ENCODE measurements around the gene MS4A1. TPM values are rescaled to one million over a fixed set of nuclear protein-coding genes. Genes with fewer than 3 reads are reported as not detected.
"Not testable (repeated sequence)": the region's sequence is repeated elsewhere in the genome, so short reads cannot be mapped to it uniquely, and the experiment has no call there.

The MS4A1 gene
- total RNA-seq, 2 experiments from 2014 or later, result 0.70 to 1.4 TPM

DNA sequence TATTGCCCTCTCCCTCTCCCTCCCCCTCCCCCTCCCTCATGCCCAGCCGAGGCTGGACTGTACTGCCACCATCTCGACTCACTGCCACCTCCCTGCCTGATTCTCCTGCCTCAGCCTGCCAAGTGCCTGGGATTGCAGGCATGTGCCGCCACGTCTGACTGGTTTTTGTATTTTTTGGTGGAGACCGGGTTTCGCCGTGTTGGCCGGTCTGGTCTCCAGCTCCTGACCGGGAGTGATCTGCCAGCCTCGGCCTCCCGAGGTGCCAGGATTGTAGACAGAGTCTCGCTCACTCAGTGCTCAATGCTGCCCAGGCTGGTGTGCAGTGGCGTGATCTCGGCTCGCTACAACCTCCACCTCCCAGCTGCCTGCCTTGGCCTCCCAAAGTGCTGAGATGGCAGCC is 54.0 kb downstream of the MS4A1 start:
- H3K36me3 Mint-ChIP-seq (ENCODE audit: low read depth); H3K9me3 Mint-ChIP-seq (ENCODE audit: insufficient read depth); DNase-seq; H3K4me1 Mint-ChIP-seq (ENCODE audit: low read depth); POLR2A ChIA-PET; CTCF ChIA-PET; H3K27ac Mint-ChIP-seq; ATAC-seq; H3K4me3 Mint-ChIP-seq: not testable (repeated sequence)
- peaks cover 41% of the 10 kb centered on the region for H3K27me3 Mint-ChIP-seq (ENCODE audit: low read depth)

DNA sequence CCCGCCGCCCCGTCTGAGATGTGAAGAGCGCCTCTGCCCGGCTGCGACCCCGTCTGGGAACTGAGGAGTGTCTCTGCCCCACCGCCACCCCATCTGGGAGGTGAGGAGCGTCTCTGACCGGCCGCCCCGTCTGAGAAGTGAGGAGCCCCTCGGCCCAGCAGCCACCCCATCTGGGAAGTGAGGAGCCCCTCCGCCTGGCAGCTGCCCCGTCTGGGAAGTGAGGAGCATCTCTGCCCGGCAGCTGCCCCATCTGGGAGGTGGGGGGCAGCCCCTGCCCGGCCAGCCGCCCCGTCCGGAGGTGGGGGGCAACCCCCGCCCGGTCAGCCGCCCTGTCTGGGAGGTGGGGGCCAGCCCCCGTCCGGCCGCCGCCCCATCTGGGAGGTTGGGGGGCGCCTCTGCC is 54.6 kb downstream of the MS4A1 start:
- H3K27me3 Mint-ChIP-seq (ENCODE audit: low read depth), result peaks cover 36% of the 10 kb centered on the region
- POLR2A ChIA-PET; H3K36me3 Mint-ChIP-seq (ENCODE audit: low read depth); H3K4me3 Mint-ChIP-seq; H3K4me1 Mint-ChIP-seq (ENCODE audit: low read depth); ATAC-seq; DNase-seq; H3K9me3 Mint-ChIP-seq (ENCODE audit: insufficient read depth); CTCF ChIA-PET; H3K27ac Mint-ChIP-seq: not testable (repeated sequence)

DNA sequence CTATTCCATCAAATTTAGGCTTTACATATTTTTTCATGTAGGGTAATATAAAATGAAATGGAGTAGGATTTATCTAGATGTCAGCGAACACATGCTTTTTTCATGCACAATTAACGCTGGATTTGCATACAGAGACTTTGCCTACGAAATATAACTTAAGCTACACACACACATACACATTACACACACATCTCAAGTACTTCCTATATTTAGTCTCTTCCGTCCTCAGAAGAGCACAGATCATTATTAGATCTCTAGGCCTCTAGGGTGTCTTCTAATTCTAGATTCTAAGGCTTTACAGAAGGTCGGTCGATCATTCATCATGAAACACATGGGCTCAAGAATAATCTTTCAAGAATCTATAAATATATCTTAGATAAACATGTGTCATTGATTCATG is 55.7 kb downstream of the MS4A1 start:
- ATAC-seq, result no peak
- H3K36me3 Mint-ChIP-seq (ENCODE audit: low read depth), result no peaks in the 10 kb centered on the region
- H3K4me1 Mint-ChIP-seq (ENCODE audit: low read depth), result no peaks in the 10 kb centered on the region
- H3K27me3 Mint-ChIP-seq (ENCODE audit: low read depth), result peaks cover 27% of the 10 kb centered on the region
- no peaks in the 10 kb centered on the region for H3K9me3 Mint-ChIP-seq (ENCODE audit: insufficient read depth)
- H3K27ac Mint-ChIP-seq, result no peak overlapping the region
- no peak overlapping the region for H3K4me3 Mint-ChIP-seq
- ChIA-PET CTCF (no interaction called here), POLR2A (no interaction called here)
- no peak for DNase-seq

DNA sequence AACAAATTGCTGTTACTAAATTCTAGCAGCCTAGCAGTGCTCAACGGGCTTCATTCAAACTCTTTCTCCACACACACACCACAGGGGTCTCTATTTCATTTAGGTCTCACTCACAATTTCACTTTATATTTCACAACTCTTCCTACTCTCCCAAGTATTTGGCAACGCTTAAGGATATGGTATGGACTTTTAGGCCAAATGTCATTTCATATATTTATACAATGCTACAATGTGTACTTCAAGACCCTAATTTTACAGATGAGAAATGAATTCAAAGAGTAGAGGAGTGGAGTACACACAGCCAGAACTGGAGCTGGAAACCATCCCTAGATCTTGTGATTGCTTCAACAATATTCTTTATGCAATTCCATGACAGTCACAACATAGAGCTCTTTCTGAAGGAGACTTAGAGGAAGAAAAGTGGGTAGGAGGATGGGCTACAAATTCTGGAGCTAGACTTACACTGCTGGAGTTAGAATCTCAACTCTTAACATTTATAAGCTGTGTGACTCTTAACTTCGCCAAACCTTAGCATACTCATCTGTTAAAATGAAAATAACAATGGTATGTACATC is 57.1 kb downstream of the MS4A1 start:
- ATAC-seq, result no peak
- Mint-ChIP-seq H3K36me3 (ENCODE audit: low read depth) (no peaks in the 10 kb centered on the region), H3K4me1 (ENCODE audit: low read depth) (no peaks in the 10 kb centered on the region), H3K27me3 (ENCODE audit: low read depth) (peaks cover 16% of the 10 kb centered on the region), H3K4me3 (no peak overlapping the region), H3K27ac (no peak overlapping the region), H3K9me3 (ENCODE audit: insufficient read depth) (no peaks in the 10 kb centered on the region)
- no peak for DNase-seq
- ChIA-PET POLR2A (no interaction called here), CTCF (no interaction called here)

DNA sequence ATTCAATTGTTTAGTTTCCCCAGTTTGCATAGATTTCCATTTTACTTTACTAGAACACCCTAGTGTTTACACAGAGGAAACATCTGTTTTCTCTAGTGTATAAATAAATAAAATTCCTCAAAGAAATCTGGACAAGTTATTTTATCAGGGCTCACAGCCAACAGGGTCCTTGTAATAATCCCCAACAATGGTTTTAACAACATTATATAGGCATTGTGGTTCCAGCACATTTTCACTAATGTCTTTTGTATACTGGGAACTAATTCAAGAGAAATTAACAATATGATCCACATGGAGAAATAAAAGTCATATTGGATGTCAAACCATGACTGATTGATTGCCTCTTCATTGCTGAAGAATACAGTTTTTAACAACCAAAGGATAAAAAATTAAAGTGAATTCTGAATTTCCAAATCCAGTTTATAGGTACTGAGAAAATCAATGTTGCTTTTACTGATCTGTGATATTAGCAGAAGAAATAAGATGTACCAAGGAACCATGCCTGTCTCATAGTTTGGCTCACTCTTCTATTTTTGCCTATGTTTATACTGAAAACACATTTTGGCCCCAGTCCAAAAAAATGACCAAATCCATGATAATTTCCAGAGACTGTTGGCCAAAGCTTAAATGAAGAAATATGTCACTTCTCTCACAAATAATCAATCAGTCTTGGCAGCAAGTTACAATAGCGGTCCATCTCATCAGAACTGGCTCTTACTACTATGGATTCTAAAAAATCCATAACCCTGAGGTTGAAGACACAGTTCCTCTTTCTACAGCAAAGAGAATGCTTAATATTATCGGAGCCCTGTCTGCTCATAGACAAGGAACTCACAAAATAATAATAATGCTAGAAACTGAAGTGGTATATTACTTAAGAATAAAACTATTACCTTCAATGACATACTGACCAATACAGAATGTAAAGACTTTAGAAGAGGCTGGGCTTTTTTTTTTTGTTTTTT is 58.1 kb downstream of the MS4A1 start:
- H3K4me3 Mint-ChIP-seq, result no peak overlapping the region
- ChIA-PET POLR2A (no interaction called here), CTCF (no interaction called here)
- no peaks in the 10 kb centered on the region for H3K36me3 Mint-ChIP-seq (ENCODE audit: low read depth)
- H3K4me1 Mint-ChIP-seq (ENCODE audit: low read depth), result no peaks in the 10 kb centered on the region
- peaks cover 14% of the 10 kb centered on the region for H3K27me3 Mint-ChIP-seq (ENCODE audit: low read depth)
- H3K27ac Mint-ChIP-seq, result no peak overlapping the region
- H3K9me3 Mint-ChIP-seq (ENCODE audit: insufficient read depth), result no peaks in the 10 kb centered on the region
- DNase-seq, result no peak
- no peak for ATAC-seq

DNA sequence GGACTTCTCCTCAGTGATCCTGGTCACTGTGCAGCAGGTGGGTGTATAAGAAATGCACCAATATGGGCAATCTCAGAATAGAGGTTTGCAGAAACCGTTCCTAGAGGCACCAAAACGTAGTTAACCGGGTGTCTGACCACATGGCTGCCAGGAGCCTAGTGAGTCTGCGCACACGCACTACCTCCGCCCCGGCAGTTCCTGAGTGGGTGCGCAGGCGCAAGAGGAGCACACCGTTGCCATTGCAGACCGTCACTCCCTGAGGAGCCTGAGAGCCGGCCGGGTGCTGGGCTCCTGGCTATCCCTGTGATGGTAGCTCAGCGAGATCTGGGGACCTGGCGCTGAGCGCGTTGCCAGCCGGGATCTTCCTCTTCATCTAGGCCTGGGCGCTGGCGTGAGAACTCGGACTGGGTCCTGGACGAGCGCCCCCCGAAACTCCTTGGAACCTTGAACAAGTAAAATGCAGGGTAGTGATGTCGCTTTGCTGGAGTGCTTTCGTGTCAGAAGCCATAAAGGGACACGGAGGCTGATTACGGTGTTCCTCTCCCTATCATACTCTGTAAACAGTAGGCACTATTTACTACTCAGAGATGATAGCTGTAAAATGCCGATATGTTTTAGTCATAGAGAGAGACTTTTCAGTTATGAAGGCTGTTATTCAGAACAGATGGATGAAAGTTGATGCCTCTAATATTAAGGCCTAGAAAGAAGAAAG is 59.7 kb downstream of the MS4A1 start, which contains the start of gene MS4A13:
TSS of gene MS4A13 (plus strand) at position 249 of the 712 bp plus-strand sequence. CDS start 2,692 bp downstream, outside the sequence.
- Mint-ChIP-seq H3K27ac (no peak within 1 kb of the TSS), H3K4me1 (ENCODE audit: low read depth) (no peaks in the 10 kb centered on the region), H3K9me3 (ENCODE audit: insufficient read depth) (no peaks in the 10 kb centered on the region), H3K27me3 (ENCODE audit: low read depth) (peaks cover 15% of the 10 kb centered on the region), H3K4me3 (no peak within 1 kb of the TSS), H3K36me3 (ENCODE audit: low read depth) (no peaks in the 10 kb centered on the region)
- ATAC-seq, result no peak
- ChIA-PET POLR2A (no interaction called here), CTCF (no interaction called here)
- DNase-seq, result no peak

Other genes with a start within 250 kb of the MS4A1 start
- not detected for gene MS4A4E, start 212.7 kb upstream of the MS4A1 start, total RNA-seq
- not detected for gene MS4A4A, start 175.2 kb upstream of the MS4A1 start, total RNA-seq
- not detected for gene MS4A6E, start 128.6 kb upstream of the MS4A1 start, total RNA-seq
- not detected for gene MS4A7, start 77.3 kb upstream of the MS4A1 start, total RNA-seq
- not detected for gene MS4A14, start 59.4 kb upstream of the MS4A1 start, total RNA-seq
- gene MS4A5, start 26.3 kb upstream of the MS4A1 start, total RNA-seq, result not detected
- gene MS4A12, start 36.9 kb downstream of the MS4A1 start, total RNA-seq, result not detected
- not detected for gene MS4A13, start 59.5 kb downstream of the MS4A1 start, total RNA-seq
- gene MS4A8, start 243.8 kb downstream of the MS4A1 start, total RNA-seq, result not detected

All from activated CD8-positive, alpha-beta T cell treated with anti-CD3 and anti-CD28 coated beads, Interleukin-2, amount 10 ng/mL, durations not matched to agents 7 days and 5 days (primary cell).